Activated CD4-positive, CD25-positive, alpha-beta regulatory T cell treated with anti-CD3 and anti-CD28 coated beads, Interleukin-2, amount 50 U/mL, for 16 hours (primary cell): ENCODE data around the gene DMBX1.
A peak's percentile ranks its signal among the peaks of the same experiment; 100 is the strongest.

Experiments used
- DNase-seq: peaks from one replicate; pipeline ENCODE4 v3.0.0-alpha.2; 2020; ENCODE audit warnings: low read depth, low spot score

DMBX1 gene

GRCh38 chr1:46489638-46490405, at the start of gene DMBX1:
TSS of gene DMBX1 (plus strand) at chr1:46489836. CDS start at chr1:46507011, 17,175 bp downstream.
- DNase-seq = no peak

DNA sequence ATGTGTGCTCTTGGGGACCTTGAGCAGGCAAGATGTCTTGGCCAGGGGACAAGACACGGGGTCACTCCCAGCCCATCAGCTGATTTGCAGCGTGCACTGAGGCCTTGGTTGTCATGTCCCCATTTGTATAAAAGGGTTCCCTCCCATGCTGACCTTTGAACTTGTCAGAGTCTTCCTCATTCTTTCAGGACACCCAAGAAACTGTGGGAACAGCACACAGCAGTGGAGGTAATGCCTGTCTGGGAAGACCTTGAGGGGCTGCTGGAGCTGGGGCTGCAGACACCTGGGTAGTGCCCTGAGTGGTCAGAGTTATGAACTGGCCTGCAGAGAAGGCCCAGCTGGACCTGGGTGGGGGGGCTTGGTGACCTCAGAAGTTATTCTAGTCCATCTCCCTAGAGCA, 49.2 kb upstream of the DMBX1 start:
- no peak for DNase-seq

- DNase-seq = peak; percentile 16
Measured at GRCh38 chr1:46442317-46443161, 47.1 kb upstream of the DMBX1 start.

- DNase-seq = no peak
Measured at GRCh38 chr1:46444466-46444865, 45.2 kb upstream of the DMBX1 start.

DNA sequence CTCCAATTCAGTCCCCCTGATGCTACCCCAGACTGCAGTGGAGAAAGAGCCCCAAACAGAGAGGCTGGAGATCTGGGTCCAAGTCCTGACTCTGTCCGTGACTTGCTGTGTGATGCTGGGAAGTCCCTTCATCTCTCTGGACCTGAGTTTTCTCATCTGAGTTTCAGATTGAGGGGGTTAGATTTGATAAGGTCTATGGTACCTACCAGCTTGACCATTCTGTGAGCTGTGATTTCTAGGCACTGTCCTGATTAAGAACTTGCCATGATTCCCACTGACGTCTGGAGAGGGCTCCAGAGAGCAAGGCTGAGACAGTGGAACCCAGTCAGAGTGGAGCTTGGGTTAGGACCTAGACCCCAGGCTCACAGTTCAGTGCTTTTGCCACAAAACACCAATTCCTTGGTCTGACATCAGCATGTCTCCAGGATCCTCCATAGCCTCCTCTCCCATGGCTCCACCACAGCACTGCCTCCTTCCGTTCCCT, 43.8 kb upstream of the DMBX1 start:
- no peak for DNase-seq

DNA sequence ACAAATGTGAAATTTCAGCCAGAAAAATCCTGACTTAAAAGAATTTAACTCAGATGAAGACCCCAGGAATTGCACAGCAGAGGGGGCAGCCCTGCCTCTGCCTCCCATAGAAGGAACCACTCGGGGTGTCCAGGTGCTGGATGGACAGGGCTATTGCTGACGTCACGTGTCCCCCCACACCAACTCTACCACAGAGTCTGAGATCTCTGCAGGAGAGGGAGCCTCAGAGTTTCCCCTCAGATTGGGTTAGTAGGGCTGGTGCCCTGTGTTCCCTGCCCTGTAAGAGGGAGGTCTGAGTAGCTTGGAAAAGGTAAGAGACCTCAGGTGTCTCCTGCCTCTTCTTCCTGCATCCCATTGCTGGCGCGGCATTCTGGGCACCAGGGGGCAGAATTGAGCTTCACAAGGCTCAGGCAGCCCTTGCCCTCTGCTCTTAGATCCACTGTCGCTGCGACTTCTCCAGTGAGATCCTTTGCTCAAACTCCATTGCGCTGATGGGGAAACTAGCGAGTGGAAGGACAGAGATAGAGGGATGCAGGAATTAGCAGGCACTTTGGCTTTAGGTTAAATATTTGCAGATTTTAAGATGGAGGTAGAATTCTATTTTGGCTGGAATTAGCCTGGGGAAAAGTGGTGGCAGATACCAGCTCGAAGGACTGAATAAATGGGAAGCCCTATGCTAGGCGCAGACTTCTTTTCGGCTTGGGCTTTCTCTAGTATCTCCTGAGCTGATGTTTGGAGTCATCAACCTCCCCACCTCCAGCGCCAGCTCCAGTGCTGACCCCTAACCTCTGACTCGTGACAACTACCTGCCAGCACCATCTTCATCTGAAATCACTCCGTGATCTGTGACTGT, 42.8 kb upstream of the DMBX1 start:
- DNase-seq = peak; percentile 38

- DNase-seq = no peak
Measured at GRCh38 chr1:46447499-46448108, 42.0 kb upstream of the DMBX1 start.

DNA sequence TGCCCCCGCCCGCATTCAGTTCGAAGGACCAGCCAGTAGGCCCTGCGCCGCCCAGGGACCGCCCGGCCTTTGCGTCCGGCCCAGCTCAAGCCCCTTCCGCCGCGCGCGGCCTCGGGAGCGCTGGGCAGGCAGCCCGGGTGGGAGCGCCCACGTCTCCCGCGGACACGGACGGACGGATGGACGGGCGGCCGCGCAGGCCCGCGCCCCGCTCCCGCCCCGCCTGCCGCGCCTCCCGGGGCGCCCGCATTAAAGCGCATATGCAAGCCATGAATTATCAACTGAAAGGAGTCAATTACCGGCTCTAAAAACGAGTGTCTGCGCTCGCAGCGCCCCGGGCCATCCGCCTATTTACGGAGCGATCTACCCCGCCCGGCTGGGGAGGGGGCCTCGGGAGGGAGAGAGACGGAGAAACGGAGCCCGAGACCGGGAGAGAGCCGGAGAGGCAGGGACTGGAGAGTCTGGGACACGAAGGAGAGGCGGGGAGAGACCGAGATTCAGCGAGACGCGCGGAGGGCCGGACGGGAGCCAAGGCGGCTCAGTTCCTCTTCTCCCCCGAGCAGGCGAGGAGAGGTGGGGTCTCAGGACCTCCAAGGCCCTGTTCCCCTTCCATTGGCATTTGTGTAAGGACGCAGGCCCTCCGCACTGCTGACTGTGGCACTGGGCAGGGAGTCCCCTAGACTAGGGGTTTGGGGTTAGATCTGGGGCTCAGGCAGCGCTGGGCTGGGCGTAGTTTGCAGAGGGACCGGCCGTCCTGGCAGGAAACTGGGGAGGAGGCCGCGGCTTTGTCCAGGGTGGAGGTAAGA, 41.3 kb upstream of the DMBX1 start:
- no peak for DNase-seq

GRCh38 chr1:46449223-46450159, 40.1 kb upstream of the DMBX1 start:
- no peak for DNase-seq

GRCh38 chr1:46450160-46450517, 39.5 kb upstream of the DMBX1 start:
- no peak for DNase-seq

- no peak for DNase-seq
Measured at GRCh38 chr1:46451948-46452930, 37.4 kb upstream of the DMBX1 start.

DNA sequence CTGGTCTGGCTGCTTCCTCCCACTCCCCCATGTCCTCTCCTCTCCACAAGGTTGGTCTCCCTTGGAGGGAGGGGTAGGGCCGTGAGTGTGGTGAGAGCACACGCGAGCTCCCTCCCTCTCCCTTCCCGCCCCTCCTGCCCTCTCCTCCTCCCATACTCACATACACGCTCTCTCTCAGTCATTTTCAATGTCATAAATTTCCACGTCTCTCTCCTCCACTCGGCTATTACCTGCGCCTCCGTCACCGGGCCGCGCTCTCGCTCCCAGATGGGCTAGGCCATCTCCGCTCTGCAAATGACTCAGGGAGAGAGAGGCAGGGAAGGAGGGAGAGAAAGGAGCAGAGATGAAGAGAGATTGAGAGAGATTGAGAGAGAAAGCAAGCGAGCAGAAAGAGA, 36.7 kb upstream of the DMBX1 start:
- no peak for DNase-seq

DNA sequence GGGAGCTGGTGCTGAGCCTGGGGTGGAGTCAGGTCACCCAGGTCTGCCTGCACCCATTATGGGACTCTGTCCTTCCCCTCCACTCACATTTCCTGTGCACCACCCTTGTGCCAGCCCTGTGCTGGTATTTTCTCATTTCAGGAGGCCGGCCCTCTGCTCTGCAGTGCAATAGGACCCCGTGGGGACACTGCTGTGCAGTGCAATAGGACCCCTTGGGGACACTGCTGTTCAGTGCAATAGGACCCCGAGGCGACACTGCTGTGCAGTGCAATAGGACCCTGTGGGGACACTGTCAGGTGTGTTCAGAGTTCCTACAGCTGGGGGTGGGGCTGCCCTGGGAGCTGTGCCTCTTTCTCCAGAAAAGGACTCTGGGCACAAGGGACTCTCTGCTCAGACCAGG, 36.2 kb upstream of the DMBX1 start:
- DNase-seq = no peak

GRCh38 chr1:46455951-46456350, 33.7 kb upstream of the DMBX1 start:
- DNase-seq = no peak

DNA sequence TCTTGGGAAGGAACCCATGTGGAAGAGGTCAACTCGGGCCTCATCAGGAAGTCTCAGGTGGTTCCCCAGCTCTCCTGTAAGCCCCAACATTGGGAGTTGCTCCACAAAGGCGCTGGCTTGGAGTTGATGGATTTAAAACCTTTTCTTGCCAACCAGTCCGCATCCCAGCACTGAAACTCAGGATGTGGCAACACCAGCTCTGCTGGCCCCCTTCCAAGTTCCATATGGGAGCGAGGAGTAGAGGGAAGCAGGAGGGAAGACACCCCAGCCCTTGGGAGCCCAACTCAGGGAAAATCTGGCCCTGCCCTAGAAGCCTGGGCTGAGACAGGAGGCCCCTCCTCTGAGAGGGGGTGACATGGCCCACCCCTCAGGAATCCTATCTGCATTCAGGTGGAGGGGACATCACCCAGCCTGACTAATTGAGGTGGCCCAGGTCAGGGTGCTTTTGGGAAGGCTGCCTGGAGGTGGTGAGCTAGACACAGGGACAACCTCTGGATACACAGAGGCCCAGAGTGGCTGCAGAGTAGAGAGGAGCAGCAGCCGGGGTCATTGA, 33.1 kb upstream of the DMBX1 start:
- no peak for DNase-seq

DNA sequence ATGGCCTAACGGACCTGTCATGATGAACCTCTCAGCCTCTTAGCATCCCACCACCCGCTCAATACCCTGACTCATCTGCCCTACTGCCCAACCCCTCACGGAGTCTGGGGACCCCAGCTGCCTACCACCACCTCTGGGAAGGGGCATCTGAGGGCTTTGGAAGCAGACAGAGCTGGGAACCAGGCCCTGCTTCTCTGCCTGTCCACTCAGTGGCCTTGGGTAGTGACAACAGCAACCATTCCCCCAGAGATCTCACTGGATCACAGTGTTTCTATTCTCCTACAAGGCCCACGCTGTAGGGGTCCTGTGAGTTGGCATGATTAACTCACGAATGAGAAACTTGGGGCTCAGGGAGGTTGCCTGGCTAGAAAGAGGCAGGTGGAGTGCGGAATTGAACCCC, 32.5 kb upstream of the DMBX1 start:
- no peak for DNase-seq

GRCh38 chr1:46458190-46458589, 31.4 kb upstream of the DMBX1 start:
- no peak for DNase-seq

- DNase-seq = no peak
Measured at GRCh38 chr1:46458846-46459245, 30.8 kb upstream of the DMBX1 start.
